Astrocyte of the spinal cord (primary cell): ENCODE results near the gene PSEN1.
A peak's percentile ranks its signal among the peaks of the same experiment; 100 is the strongest.

Experiments used
- DNase-seq: peaks from one replicate; pipeline ENCODE4 v3.0.0; 2011; ENCODE audit warnings: low read depth, low spot score
- H3K4me3 ChIP-seq: 2 replicates; pipeline ENCODE4 v1.5.1; 2011; ENCODE audit warnings: low read depth, mild to moderate bottlenecking, low read length, moderate library complexity
- in situ Hi-C: cut with HindIII; loops from 2 replicates; pipeline ENCODE4 v1.10.0; 2017; ENCODE audit warnings: low sequenced_read_pairs
- TF ChIP-seq, protein P1 (sequence below): IDR thresholded peaks from 2 replicates; pipeline ENCODE4 v1.5.1; 2012; ENCODE audit warnings: low read depth, mild to moderate bottlenecking, low read length, inconsistent platforms

Gene PSEN1

GRCh38 chr14:73236157-73236556, 99.8 kb downstream of the PSEN1 start:
- H3K4me3 ChIP-seq, result no peak overlapping the region
- no peak for DNase-seq
- in situ Hi-C loops, result no loop called here
- TF ChIP-seq, protein P1, sequence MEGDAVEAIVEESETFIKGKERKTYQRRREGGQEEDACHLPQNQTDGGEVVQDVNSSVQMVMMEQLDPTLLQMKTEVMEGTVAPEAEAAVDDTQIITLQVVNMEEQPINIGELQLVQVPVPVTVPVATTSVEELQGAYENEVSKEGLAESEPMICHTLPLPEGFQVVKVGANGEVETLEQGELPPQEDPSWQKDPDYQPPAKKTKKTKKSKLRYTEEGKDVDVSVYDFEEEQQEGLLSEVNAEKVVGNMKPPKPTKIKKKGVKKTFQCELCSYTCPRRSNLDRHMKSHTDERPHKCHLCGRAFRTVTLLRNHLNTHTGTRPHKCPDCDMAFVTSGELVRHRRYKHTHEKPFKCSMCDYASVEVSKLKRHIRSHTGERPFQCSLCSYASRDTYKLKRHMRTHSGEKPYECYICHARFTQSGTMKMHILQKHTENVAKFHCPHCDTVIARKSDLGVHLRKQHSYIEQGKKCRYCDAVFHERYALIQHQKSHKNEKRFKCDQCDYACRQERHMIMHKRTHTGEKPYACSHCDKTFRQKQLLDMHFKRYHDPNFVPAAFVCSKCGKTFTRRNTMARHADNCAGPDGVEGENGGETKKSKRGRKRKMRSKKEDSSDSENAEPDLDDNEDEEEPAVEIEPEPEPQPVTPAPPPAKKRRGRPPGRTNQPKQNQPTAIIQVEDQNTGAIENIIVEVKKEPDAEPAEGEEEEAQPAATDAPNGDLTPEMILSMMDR, result no peak

DNA sequence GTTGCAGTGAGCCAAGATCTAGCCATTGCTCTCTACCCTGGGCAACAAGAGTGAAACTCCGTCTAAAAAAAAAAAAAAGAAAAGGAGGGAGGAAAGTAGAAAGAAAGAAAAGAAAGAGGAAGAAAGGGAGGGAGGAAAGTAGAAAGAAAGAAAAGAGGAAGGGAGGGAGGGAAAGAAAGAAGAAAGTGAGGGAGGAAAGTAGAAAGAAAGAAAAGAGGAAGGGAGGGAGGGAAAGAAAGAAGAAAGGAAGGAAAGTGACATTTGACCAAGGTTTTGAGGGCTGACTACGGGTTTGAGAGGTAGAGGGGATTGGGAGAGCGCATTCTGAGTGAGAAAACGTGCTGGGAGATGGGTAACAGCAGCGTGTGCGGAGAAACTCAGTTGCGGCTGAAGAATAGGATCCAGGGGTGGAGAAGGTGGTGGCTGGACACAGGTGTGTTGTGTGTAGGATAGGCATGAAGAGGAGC, 100.5 kb downstream of the PSEN1 start:
- H3K4me3 ChIP-seq, result no peak overlapping the region
- in situ Hi-C loops, result no loop called here
- TF ChIP-seq, protein P1, result no peak
- no peak for DNase-seq

GRCh38 chr14:73237219-73237785, 101.0 kb downstream of the PSEN1 start, which contains the start of gene PAPLN:
Gene PAPLN (plus strand): TSS chr14:73237506. CDS start chr14:73239779, 2,273 bp downstream.
- peak within 1 kb of the TSS; percentile 44 for H3K4me3 ChIP-seq
- in situ Hi-C loops, result no loop called here
- TF ChIP-seq, protein P1, result no peak
- DNase-seq, result no peak

- DNase-seq, result no peak
- in situ Hi-C loops, result no loop called here
- TF ChIP-seq, protein P1, result no peak
- H3K4me3 ChIP-seq, result peak overlapping the region; percentile 44
Measured at GRCh38 chr14:73237786-73238423, 101.6 kb downstream of the PSEN1 start.

DNA sequence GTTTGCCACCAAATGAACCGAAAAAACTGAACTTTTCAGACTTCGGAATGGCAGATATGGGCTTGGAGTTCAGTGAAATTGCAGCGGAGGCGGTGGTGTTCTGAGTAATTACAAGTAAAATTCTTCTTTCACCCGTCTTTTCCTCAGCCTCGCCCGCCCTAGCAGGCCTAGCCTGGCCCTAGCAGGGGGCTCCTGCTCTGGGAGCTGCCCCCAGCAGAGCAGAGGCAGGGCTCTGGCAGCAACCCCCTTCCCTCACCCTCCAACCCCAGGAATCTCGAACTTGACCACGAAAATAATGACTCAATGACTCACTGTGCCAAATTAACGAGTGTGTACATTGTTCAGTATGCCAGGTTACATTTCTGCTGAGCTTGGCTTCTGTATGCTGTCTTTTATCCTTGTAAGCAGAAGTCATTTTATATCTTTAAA, 102.1 kb downstream of the PSEN1 start:
- peak; percentile 87 for DNase-seq
- in situ Hi-C loops, result no loop called here
- TF ChIP-seq, protein P1, result no peak
- H3K4me3 ChIP-seq, result peak overlapping the region; percentile 44

GRCh38 chr14:73238941-73239340, 102.6 kb downstream of the PSEN1 start:
- DNase-seq, result no peak
- in situ Hi-C loops, result no loop called here
- TF ChIP-seq, protein P1, result no peak
- peak overlapping the region; percentile 44 for H3K4me3 ChIP-seq
